Measurements from ENCODE around the gene MTRF1. TPM values are rescaled to one million over a fixed set of nuclear protein-coding genes. Genes with fewer than 3 reads are reported as not detected.

The MTRF1 gene
- total and polyA plus RNA-seq, 2 of the 4 experiments (the other 2 are of a cell fraction), result 9.7 to 12.4 TPM

- POLR2A ChIA-PET (ENCODE audit: unreplicated experiment), result no interaction called here
- dilution Hi-C loops (cut with HindIII; ENCODE audit: low sequenced_read_pairs, unreplicated experiment), result no loop called here
Measured at GRCh38 chr13:41254902-41255301, 8.5 kb downstream of the MTRF1 start.

More at GRCh38 chr13:41254902-41255301, 8.5 kb downstream of the MTRF1 start:
- Histone ChIP-seq H3K4me2 (ENCODE audit: low read depth, low read length) (no peak overlapping the region), H3K4me3 (ENCODE audit: insufficient read depth, low read depth, low read length) (no peak overlapping the region), H3K27me3 (ENCODE audit: control insufficient read depth, insufficient read depth, low read length) (no peaks in the 10 kb centered on the region), H2BK5ac (ENCODE audit: low read depth, low read length, poor library complexity, severe bottlenecking) (no peak overlapping the region), H3K23ac (ENCODE audit: low read depth, low read length) (no peak overlapping the region), H4K20me1 (ENCODE audit: insufficient read depth, low read length) (no peaks in the 10 kb centered on the region), H2AFZ (replicated peaks; ENCODE audit: low read length, poor library complexity) (no peak overlapping the region), H4K8ac (ENCODE audit: low read depth in 2 of 2, low read length in 2 of 2) (no peak overlapping the region), H2AK9ac (replicated peaks; ENCODE audit: low read depth, low read length, poor library complexity) (no peak overlapping the region), H3K9me1 (ENCODE audit: insufficient read depth, low read length) (no peaks in the 10 kb centered on the region; the same call in 1 of the 2 replicates), H3K9me3 (ENCODE audit: control insufficient read depth, insufficient read depth, low read length) (no peaks in the 10 kb centered on the region), H2BK20ac (ENCODE audit: low read depth, low read length) (no peak overlapping the region), H2BK15ac (ENCODE audit: low read depth, low read length) (no peak overlapping the region), H3K18ac (ENCODE audit: low read depth, low read length) (no peak overlapping the region), H3K4ac (ENCODE audit: low read depth, low read length) (no peak overlapping the region), H3K79me1 (ENCODE audit: low read depth in 1 of 2, low read length in 2 of 2) (peaks cover 6 to 8% of the 10 kb centered on the region in 2 experiments; a peak in 3 of 4 replicates), H3K36me3 (ENCODE audit: control insufficient read depth, insufficient read depth, low read length) (peaks cover 10% of the 10 kb centered on the region), H3K9ac (ENCODE audit: low read depth, low read length) (no peak overlapping the region), H3K27ac (ENCODE audit: insufficient read depth, low read length) (no peak overlapping the region), H4K91ac (ENCODE audit: insufficient read depth, low read depth, low read length) (no peak overlapping the region), H2BK120ac (ENCODE audit: low read depth, low read length) (no peak overlapping the region), H4K5ac (ENCODE audit: low read depth, low read length) (no peak overlapping the region), H2AK5ac (ENCODE audit: low read depth, low read length) (no peak overlapping the region), H3K56ac (ENCODE audit: extremely low read depth, insufficient read depth, low read length) (no peak overlapping the region), H3K4me1 (ENCODE audit: control insufficient read depth, insufficient read depth, low read length) (no peaks in the 10 kb centered on the region), H3K14ac (replicated peaks; ENCODE audit: low read depth, low read length) (no peak overlapping the region)
- DNase-seq, result no peak
- in situ Hi-C loops (cut with MboI; ENCODE audit: low sequenced_read_pairs), result no loop called here
- no TSS peak for BruUV-seq (replicated peaks)
- intact Hi-C loops (cut with micrococcal nuclease), result no loop called here
- CTCF ChIA-PET, result interaction anchor here (1.2 kb wide), 1 partner anchor 8 kb away, joined by 4 read pairs; no protein-coding TSS in a partner anchor
- no CpG with 5 or more reads among the region's 1 CpG for whole genome bisulfite sequencing, 2 experiments (ENCODE audit: extremely low coverage in 2 of 2, insufficient read length in 1 of 2)
- TF ChIP-seq SMC3 (IDR thresholded peaks at IDR 0.05; ENCODE audit: low read depth, low read length), result no peak
- no peak for TF ChIP-seq MAFK (IDR thresholded peaks at IDR 0.05; ENCODE audit: low read depth, low read length)
- TF ChIP-seq, protein P1, sequence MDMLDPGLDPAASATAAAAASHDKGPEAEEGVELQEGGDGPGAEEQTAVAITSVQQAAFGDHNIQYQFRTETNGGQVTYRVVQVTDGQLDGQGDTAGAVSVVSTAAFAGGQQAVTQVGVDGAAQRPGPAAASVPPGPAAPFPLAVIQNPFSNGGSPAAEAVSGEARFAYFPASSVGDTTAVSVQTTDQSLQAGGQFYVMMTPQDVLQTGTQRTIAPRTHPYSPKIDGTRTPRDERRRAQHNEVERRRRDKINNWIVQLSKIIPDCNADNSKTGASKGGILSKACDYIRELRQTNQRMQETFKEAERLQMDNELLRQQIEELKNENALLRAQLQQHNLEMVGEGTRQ (IDR thresholded peaks at IDR 0.05; ENCODE audit: low read depth, low read length), result no peak
- TF ChIP-seq MAZ (IDR thresholded peaks at IDR 0.05; ENCODE audit: borderline replicate concordance, low read depth, low read length), result no peak
- no peak for ATAC-seq (ENCODE audit: low read depth)

Measured in IMR-90 (cell line).